HUES64 (cell line): ENCODE measurements around the gene CNTNAP4.

ENCODE experiments used
- H3K27ac ChIP-seq: 2 replicates; pipeline ENCODE4 v1.7.0; 2013; ENCODE audit warnings: low read depth, low read length, inconsistent platforms
- H3K27me3 ChIP-seq: 2 replicates; pipeline ENCODE4 v1.6.1; 2013; ENCODE audit warnings: mild to moderate bottlenecking, low read length; ENCODE audit not compliant: insufficient read depth
- H3K36me3 ChIP-seq: 2 replicates; pipeline ENCODE4 v1.6.1; 2013; ENCODE audit warnings: mild to moderate bottlenecking, low read length; ENCODE audit not compliant: insufficient read depth
- H3K4me1 ChIP-seq: 2 replicates; pipeline ENCODE4 v1.6.1; 2013; ENCODE audit warnings: mild to moderate bottlenecking, low read length, moderate library complexity; ENCODE audit not compliant: insufficient read depth
- H3K4me3 ChIP-seq: 2 replicates; pipeline ENCODE4 v1.5.1; 2013; ENCODE audit warnings: mild to moderate bottlenecking, low read length, moderate library complexity
- H3K9ac ChIP-seq: 2 replicates; pipeline ENCODE4 v1.6.1; 2013; ENCODE audit warnings: mild to moderate bottlenecking, low read depth, low read length
- H3K9me3 ChIP-seq: 2 replicates; pipeline ENCODE4 v1.6.1; 2013; ENCODE audit warnings: low read depth, low read length; ENCODE audit not compliant: insufficient read depth
- WGBS: fragments of 150-250, 120-280 bp; methylation state at CpG from one replicate; pipeline ENCODE4 v1.1.7; 2013; ENCODE audit warnings: missing lambda C conversion rate; 5-methylcytosine and 5-hydroxymethylcytosine counted together

The CNTNAP4 gene

GRCh38 chr16:76488065-76488417 is 210.8 kb downstream of the CNTNAP4 start:
- Histone ChIP-seq H3K36me3 (no peaks in the 10 kb centered on the region), H3K4me1 (no peaks in the 10 kb centered on the region), H3K9ac (no peak overlapping the region), H3K4me3 (no peak overlapping the region), H3K27me3 (peaks cover 19% of the 10 kb centered on the region), H3K27ac (no peak overlapping the region), H3K9me3 (no peaks in the 10 kb centered on the region)
- WGBS = 95% methylated on average over 5 of the region's 5 CpGs

GRCh38 chr16:76490036-76490639 is 212.9 kb downstream of the CNTNAP4 start:
- Histone ChIP-seq H3K4me3 (no peak overlapping the region), H3K36me3 (no peaks in the 10 kb centered on the region), H3K27me3 (peaks cover 13% of the 10 kb centered on the region), H3K4me1 (no peaks in the 10 kb centered on the region), H3K9me3 (no peaks in the 10 kb centered on the region), H3K9ac (no peak overlapping the region), H3K27ac (no peak overlapping the region)
- WGBS = 98% methylated on average over 3 of the region's 3 CpGs

- Histone ChIP-seq H3K27me3 (no peaks in the 10 kb centered on the region), H3K36me3 (no peaks in the 10 kb centered on the region), H3K9me3 (no peaks in the 10 kb centered on the region), H3K9ac (no peak overlapping the region), H3K4me1 (no peaks in the 10 kb centered on the region), H3K27ac (no peak overlapping the region), H3K4me3 (no peak overlapping the region)
- 91% methylated on average over 21 of the region's 21 CpGs for WGBS
Measured at GRCh38 chr16:76500006-76500405, 222.8 kb downstream of the CNTNAP4 start.

- no peak overlapping the region for H3K9ac ChIP-seq
- H3K4me1 ChIP-seq = no peaks in the 10 kb centered on the region
- H3K27me3 ChIP-seq = no peaks in the 10 kb centered on the region
- H3K36me3 ChIP-seq = no peaks in the 10 kb centered on the region
- H3K9me3 ChIP-seq = no peaks in the 10 kb centered on the region
- H3K4me3 ChIP-seq = no peak overlapping the region
- 95% methylated on average over 8 of the region's 8 CpGs for WGBS
- no peak overlapping the region for H3K27ac ChIP-seq
Measured at GRCh38 chr16:76502063-76502462, 224.9 kb downstream of the CNTNAP4 start.

- Histone ChIP-seq H3K36me3 (no peaks in the 10 kb centered on the region), H3K4me1 (no peaks in the 10 kb centered on the region), H3K4me3 (no peak overlapping the region), H3K9ac (no peak overlapping the region), H3K27ac (no peak overlapping the region), H3K27me3 (no peaks in the 10 kb centered on the region), H3K9me3 (no peaks in the 10 kb centered on the region)
- WGBS = 96% methylated on average over 3 of the region's 3 CpGs
Measured at GRCh38 chr16:76502555-76502954, 225.4 kb downstream of the CNTNAP4 start.

- no peak overlapping the region for H3K27ac ChIP-seq
- no peak overlapping the region for H3K9ac ChIP-seq
Measured at GRCh38 chr16:76503091-76503490, 225.9 kb downstream of the CNTNAP4 start.

GRCh38 chr16:76511203-76511602 is 234.0 kb downstream of the CNTNAP4 start:
- no peaks in the 10 kb centered on the region for H3K4me1 ChIP-seq
- H3K36me3 ChIP-seq = no peaks in the 10 kb centered on the region
- H3K9ac ChIP-seq = no peak overlapping the region
- no peaks in the 10 kb centered on the region for H3K9me3 ChIP-seq
- H3K27ac ChIP-seq = no peak overlapping the region
- 90% methylated on average over 2 of the region's 3 CpGs for WGBS
- no peaks in the 10 kb centered on the region for H3K27me3 ChIP-seq
- no peak overlapping the region for H3K4me3 ChIP-seq

More at GRCh38 chr16:76503091-76503490, 225.9 kb downstream of the CNTNAP4 start:
- Histone ChIP-seq H3K27me3 (no peaks in the 10 kb centered on the region), H3K4me1 (no peaks in the 10 kb centered on the region), H3K36me3 (no peaks in the 10 kb centered on the region), H3K9me3 (no peaks in the 10 kb centered on the region), H3K4me3 (no peak overlapping the region)

GRCh38 chr16:76518781-76519180 is 241.6 kb downstream of the CNTNAP4 start:
- no peaks in the 10 kb centered on the region for H3K36me3 ChIP-seq
- 20% methylated on average over 1 of the region's 1 CpG for WGBS
- H3K27ac ChIP-seq = no peak overlapping the region; the same call in 1 of the 2 replicates

GRCh38 chr16:76524356-76524755 is 247.2 kb downstream of the CNTNAP4 start:
- no peak overlapping the region for H3K4me3 ChIP-seq
- H3K27ac ChIP-seq = no peak overlapping the region
- 98% methylated on average over 2 of the region's 2 CpGs for WGBS
- peaks cover 10% of the 10 kb centered on the region for H3K4me1 ChIP-seq
- H3K9ac ChIP-seq = no peak overlapping the region
- H3K9me3 ChIP-seq = no peaks in the 10 kb centered on the region
- H3K27me3 ChIP-seq = no peaks in the 10 kb centered on the region
- no peaks in the 10 kb centered on the region for H3K36me3 ChIP-seq

More at GRCh38 chr16:76518781-76519180, 241.6 kb downstream of the CNTNAP4 start:
- H3K4me3 ChIP-seq = no peak overlapping the region
- no peaks in the 10 kb centered on the region for H3K9me3 ChIP-seq
- no peak overlapping the region for H3K9ac ChIP-seq
- no peaks in the 10 kb centered on the region for H3K27me3 ChIP-seq
- peaks cover 20% of the 10 kb centered on the region for H3K4me1 ChIP-seq

- no peak overlapping the region for H3K9ac ChIP-seq
- peaks cover 6% of the 10 kb centered on the region for H3K4me1 ChIP-seq
- no peak overlapping the region for H3K4me3 ChIP-seq
- H3K27me3 ChIP-seq = no peaks in the 10 kb centered on the region
- H3K9me3 ChIP-seq = no peaks in the 10 kb centered on the region
- H3K27ac ChIP-seq = no peak overlapping the region
- no peaks in the 10 kb centered on the region for H3K36me3 ChIP-seq
Measured at GRCh38 chr16:76524769-76525168, 247.6 kb downstream of the CNTNAP4 start.

GRCh38 chr16:76527244-76527643 is 250.0 kb downstream of the CNTNAP4 start:
- 93% methylated on average over 3 of the region's 5 CpGs for WGBS
- Histone ChIP-seq H3K27ac (no peak overlapping the region), H3K36me3 (no peaks in the 10 kb centered on the region), H3K9me3 (no peaks in the 10 kb centered on the region), H3K27me3 (no peaks in the 10 kb centered on the region), H3K4me1 (no peaks in the 10 kb centered on the region), H3K9ac (no peak overlapping the region), H3K4me3 (no peak overlapping the region)

GRCh38 chr16:76529120-76529519 is 251.9 kb downstream of the CNTNAP4 start:
- no peak overlapping the region for H3K9ac ChIP-seq
- 90% methylated on average over 3 of the region's 3 CpGs for WGBS
- no peaks in the 10 kb centered on the region for H3K27me3 ChIP-seq
- no peak overlapping the region for H3K27ac ChIP-seq
- no peak overlapping the region for H3K4me3 ChIP-seq
- no peaks in the 10 kb centered on the region for H3K36me3 ChIP-seq
- H3K4me1 ChIP-seq = no peaks in the 10 kb centered on the region
- no peaks in the 10 kb centered on the region for H3K9me3 ChIP-seq
